AG04449 (cell line): ENCODE measurements around the gene CSTPP1.

Experiments
- CTCF ChIA-PET: fragments of 350-600 bp; formaldehyde crosslinking; extraction: SDS; loops from one replicate; lab custom pipeline; 2021; ENCODE audit warnings: antibody characterized with exemption; lab: Yijun Ruan, JAX
- POLR2A ChIA-PET: fragments of 400-600, 350-600 bp; formaldehyde crosslinking; extraction: SDS; loops from one replicate; lab custom pipeline; 2020; ENCODE audit warnings: antibody characterized with exemption, inconsistent platforms; lab: Yijun Ruan, JAX
- DNase-seq: peaks from one replicate; pipeline ENCODE4 v3.0.0-alpha.2; 2010; ENCODE audit warnings: low read depth, low spot score
- H3K4me3 ChIP-seq: 2 replicates; pipeline ENCODE4 v1.5.1; 2011; ENCODE audit warnings: low read depth, mild to moderate bottlenecking, control low read depth, low read length
- CTCF ChIP-seq: IDR thresholded peaks from one replicate; pipeline ENCODE4 v1.5.1; 2011; ENCODE audit warnings: mild to moderate bottlenecking, moderate library complexity, low read length, control low read depth, inconsistent platforms; ENCODE audit not compliant: insufficient read depth; ENCODE audit errors: missing control alignments

Gene CSTPP1

GRCh38 chr11:46977038-46977813 lies 40.7 kb downstream of the CSTPP1 start:
- CTCF ChIA-PET, result interaction anchor here (1.8 kb wide), 1 partner anchor 176 kb away, joined by 6 read pairs; no protein-coding TSS in a partner anchor
- DNase-seq, result no peak
- no peak overlapping the region for H3K4me3 ChIP-seq
- POLR2A ChIA-PET, result no interaction called here
- TF ChIP-seq CTCF, result no peak

GRCh38 chr11:46978005-46978491 lies 41.5 kb downstream of the CSTPP1 start:
- no peak for DNase-seq
- ChIA-PET POLR2A (no interaction called here), CTCF (no interaction called here)
- no peak overlapping the region for H3K4me3 ChIP-seq
- no peak for TF ChIP-seq CTCF

- DNase-seq, result no peak
- CTCF ChIA-PET, result no interaction called here
Measured at GRCh38 chr11:46979358-46979757, 42.8 kb downstream of the CSTPP1 start.

GRCh38 chr11:46981436-46981835 lies 44.9 kb downstream of the CSTPP1 start:
- CTCF ChIA-PET, result interaction anchor here (1.3 to 1.6 kb wide), 2 partner anchors 22 to 23 kb away, joined by 3 to 7 read pairs; no protein-coding TSS in a partner anchor
- no peak for TF ChIP-seq CTCF
- POLR2A ChIA-PET, result no interaction called here
- no peak overlapping the region for H3K4me3 ChIP-seq
- DNase-seq, result no peak

More at GRCh38 chr11:46979358-46979757, 42.8 kb downstream of the CSTPP1 start:
- POLR2A ChIA-PET, result no interaction called here
- TF ChIP-seq CTCF, result no peak
- H3K4me3 ChIP-seq, result no peak overlapping the region

GRCh38 chr11:46982797-46983452 lies 46.4 kb downstream of the CSTPP1 start:
- ChIA-PET POLR2A (no interaction called here), CTCF (no interaction called here)
- DNase-seq, result no peak
- no peak for TF ChIP-seq CTCF
- H3K4me3 ChIP-seq, result no peak overlapping the region

- POLR2A ChIA-PET, result no interaction called here
Measured at GRCh38 chr11:46983598-46983997, 47.0 kb downstream of the CSTPP1 start.

More at GRCh38 chr11:46983598-46983997, 47.0 kb downstream of the CSTPP1 start:
- H3K4me3 ChIP-seq, result no peak overlapping the region
- no peak for TF ChIP-seq CTCF
- CTCF ChIA-PET, result interaction anchor here (0.8 to 0.9 kb wide), 2 partner anchors 17 kb away, joined by 3 to 5 read pairs; no protein-coding TSS in a partner anchor
- no peak for DNase-seq
